HEK293T (cell line): ENCODE data around the gene CAPN11.

Source experiments
- FOXK2 ChIP-seq: fragments of 450-650 bp; IDR thresholded peaks from 2 replicates; pipeline ENCODE4 v1.6.1; 2016; ENCODE audit warnings: mild to moderate bottlenecking
- FOXM1 ChIP-seq: fragments of 450-650 bp; IDR thresholded peaks from 2 replicates; pipeline ENCODE4 v1.6.1; 2017; ENCODE audit warnings: mild to moderate bottlenecking, borderline replicate concordance
- HDGF ChIP-seq: fragments of 450-650 bp; IDR thresholded peaks from 2 replicates; pipeline ENCODE4 v1.6.1; 2017; ENCODE audit warnings: antibody characterized with exemption, borderline replicate concordance
- L3MBTL2 ChIP-seq: fragments of 450-650 bp; conservative IDR thresholded peaks from 2 replicates; pipeline ENCODE4 v1.6.1; 2016; ENCODE audit warnings: mild to moderate bottlenecking
- NFRKB ChIP-seq: fragments of 450-650 bp; IDR thresholded peaks from 2 replicates; pipeline ENCODE4 v1.6.1; 2016; ENCODE audit warnings: mild to moderate bottlenecking, moderate library complexity
- SP1 ChIP-seq: fragments of 450-650 bp; IDR thresholded peaks from 2 replicates; pipeline ENCODE4 v1.6.1; 2017
- SUZ12 ChIP-seq: fragments of 450-650 bp; IDR thresholded peaks from 2 replicates; pipeline ENCODE4 v1.6.1; 2016; ENCODE audit warnings: mild to moderate bottlenecking
- TARDBP ChIP-seq: fragments of 450-650 bp; IDR thresholded peaks from 2 replicates; pipeline ENCODE4 v1.6.1; 2016
- TF ChIP-seq, protein P1 (sequence below): fragments of 450-650 bp; IDR thresholded peaks from 2 replicates; pipeline ENCODE4 v1.6.1; 2016

DNA sequence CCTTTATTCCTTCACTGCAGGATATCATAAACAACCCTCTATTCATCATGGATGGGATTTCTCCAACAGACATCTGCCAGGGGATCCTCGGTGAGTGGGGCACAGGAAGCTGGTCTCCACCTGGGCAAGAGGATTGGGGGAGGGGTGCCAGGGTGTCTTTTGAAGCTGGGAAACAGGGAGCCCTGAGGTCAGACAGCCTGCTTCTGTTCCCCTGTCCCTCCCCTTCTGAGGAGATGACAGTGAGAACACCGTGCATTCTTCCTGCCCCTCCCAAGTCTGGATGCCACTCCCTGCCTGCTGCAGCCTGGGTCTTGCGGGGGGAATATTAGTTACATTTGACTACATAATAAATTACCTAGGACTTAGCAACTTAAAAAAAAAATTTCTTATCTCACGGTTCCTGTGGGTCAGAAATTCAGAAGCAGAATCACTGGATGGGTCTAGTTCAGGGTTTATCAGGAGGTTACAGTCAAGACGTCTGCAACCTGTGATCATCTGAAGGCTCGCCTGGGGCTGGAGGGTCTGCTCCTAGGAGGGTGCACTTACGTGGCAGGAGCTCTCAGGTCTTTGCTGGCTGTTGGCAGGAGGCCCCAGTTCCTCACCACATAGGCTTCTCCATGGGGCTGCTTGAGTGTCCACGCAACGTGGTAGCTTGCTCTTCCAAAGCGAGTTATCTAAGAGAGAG lies 11.4 kb downstream of the CAPN11 start:
- TF ChIP-seq L3MBTL2 (no peak), FOXM1 (no peak), SP1 (no peak), HDGF (no peak), TARDBP (no peak), SUZ12 (no peak), FOXK2 (no peak), NFRKB (no peak)
- TF ChIP-seq, protein P1, sequence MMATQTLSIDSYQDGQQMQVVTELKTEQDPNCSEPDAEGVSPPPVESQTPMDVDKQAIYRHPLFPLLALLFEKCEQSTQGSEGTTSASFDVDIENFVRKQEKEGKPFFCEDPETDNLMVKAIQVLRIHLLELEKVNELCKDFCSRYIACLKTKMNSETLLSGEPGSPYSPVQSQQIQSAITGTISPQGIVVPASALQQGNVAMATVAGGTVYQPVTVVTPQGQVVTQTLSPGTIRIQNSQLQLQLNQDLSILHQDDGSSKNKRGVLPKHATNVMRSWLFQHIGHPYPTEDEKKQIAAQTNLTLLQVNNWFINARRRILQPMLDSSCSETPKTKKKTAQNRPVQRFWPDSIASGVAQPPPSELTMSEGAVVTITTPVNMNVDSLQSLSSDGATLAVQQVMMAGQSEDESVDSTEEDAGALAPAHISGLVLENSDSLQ: no peak
